ENCODE results near the gene EDARADD.

DNA sequence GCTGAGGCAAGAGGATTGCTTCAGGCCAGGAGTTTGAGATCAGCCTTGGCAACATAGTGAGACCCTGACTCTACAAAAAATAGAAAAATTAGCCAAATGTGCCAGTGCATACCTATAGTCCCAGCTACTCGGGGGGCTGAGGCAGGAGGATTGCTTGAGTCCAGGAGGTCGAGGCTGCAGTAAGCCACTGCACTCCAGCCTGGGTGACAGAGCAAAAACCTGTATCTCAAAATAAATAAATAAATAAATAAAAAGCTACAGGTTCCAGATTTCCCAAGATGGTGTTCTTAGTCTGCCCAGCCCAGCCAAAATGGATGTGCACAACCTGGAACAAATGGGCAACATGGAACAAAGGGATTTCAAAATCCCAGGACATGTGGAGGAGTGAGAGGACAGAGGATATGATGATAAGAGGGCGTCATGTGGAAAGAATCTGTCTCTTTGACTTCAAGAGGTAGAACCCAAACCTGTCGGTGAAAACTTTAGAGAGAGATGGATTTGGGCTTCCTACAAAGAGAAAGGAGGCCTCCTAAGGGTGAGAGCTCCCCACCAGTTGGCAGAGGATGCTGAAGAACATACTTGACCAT, 3.2 kb downstream of the EDARADD start:
- TF ChIP-seq, protein P1, sequence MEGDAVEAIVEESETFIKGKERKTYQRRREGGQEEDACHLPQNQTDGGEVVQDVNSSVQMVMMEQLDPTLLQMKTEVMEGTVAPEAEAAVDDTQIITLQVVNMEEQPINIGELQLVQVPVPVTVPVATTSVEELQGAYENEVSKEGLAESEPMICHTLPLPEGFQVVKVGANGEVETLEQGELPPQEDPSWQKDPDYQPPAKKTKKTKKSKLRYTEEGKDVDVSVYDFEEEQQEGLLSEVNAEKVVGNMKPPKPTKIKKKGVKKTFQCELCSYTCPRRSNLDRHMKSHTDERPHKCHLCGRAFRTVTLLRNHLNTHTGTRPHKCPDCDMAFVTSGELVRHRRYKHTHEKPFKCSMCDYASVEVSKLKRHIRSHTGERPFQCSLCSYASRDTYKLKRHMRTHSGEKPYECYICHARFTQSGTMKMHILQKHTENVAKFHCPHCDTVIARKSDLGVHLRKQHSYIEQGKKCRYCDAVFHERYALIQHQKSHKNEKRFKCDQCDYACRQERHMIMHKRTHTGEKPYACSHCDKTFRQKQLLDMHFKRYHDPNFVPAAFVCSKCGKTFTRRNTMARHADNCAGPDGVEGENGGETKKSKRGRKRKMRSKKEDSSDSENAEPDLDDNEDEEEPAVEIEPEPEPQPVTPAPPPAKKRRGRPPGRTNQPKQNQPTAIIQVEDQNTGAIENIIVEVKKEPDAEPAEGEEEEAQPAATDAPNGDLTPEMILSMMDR (IDR thresholded peaks at IDR 0.05): no peak
- no peak for TF ChIP-seq POLR2A (IDR thresholded peaks at IDR 0.05)
